Neural progenitor cell (in vitro differentiated cells): ENCODE data around the gene TRPM1. TPM values are rescaled to one million over a fixed set of nuclear protein-coding genes. Genes with fewer than 3 reads are reported as not detected.

ENCODE experiments used
- DNase-seq: peaks from one replicate; pipeline ENCODE4 v3.0.0-alpha.2; 2016; ENCODE audit warnings: low spot score
- H2AFZ ChIP-seq: fragments of 200-600 bp; sonication (generic); replicated peaks from 2 replicates; pipeline ENCODE4 v1.6.1; 2016; ENCODE audit warnings: antibody characterized with exemption
- H3F3A ChIP-seq: fragments of 200-600 bp; sonication (generic); 2 replicates; pipeline ENCODE4 v1.6.1; 2016; ENCODE audit warnings: antibody characterized with exemption, low read depth
- H3K27ac ChIP-seq: fragments of 200-600 bp; sonication (generic); 2 replicates; pipeline ENCODE4 v1.5.1; 2016; ENCODE audit warnings: mild to moderate bottlenecking
- H3K27me3 ChIP-seq: fragments of 200-600 bp; sonication (generic); 2 replicates; pipeline ENCODE4 v1.6.1; 2016; ENCODE audit warnings: mild to moderate bottlenecking, moderate library complexity
- H3K36me3 ChIP-seq: fragments of 200-600 bp; sonication (generic); 2 replicates; pipeline ENCODE4 v1.5.1; 2016
- H3K4me1 ChIP-seq: fragments of 200-600 bp; sonication (generic); 2 replicates; pipeline ENCODE4 v1.6.1; 2016; ENCODE audit warnings: mixed run types
- H3K4me2 ChIP-seq: fragments of 200-600 bp; sonication (generic); 2 replicates; pipeline ENCODE4 v1.6.1; 2016
- H3K4me3 ChIP-seq: fragments of 200-600 bp; sonication (generic); 2 replicates; pipeline ENCODE4 v1.5.1; 2016
- H3K79me2 ChIP-seq: fragments of 200-600 bp; sonication (generic); 2 replicates; pipeline ENCODE4 v1.6.1; 2016; ENCODE audit warnings: low read depth
- H3K9ac ChIP-seq: fragments of 200-600 bp; sonication (generic); 2 replicates; pipeline ENCODE4 v1.6.1; 2016
- H3K9me3 ChIP-seq: fragments of 200-600 bp; sonication (generic); 2 replicates; pipeline ENCODE4 v1.5.1; 2016; ENCODE audit warnings: low read depth
- H4K20me1 ChIP-seq: fragments of 200-600 bp; sonication (generic); 2 replicates; pipeline ENCODE4 v1.6.1; 2016; ENCODE audit warnings: low read depth
- H3K27ac Mint-ChIP-seq: 3 replicates; pipeline ENCODE4 v1.8.0; 2021; ENCODE audit warnings: mixed read lengths
- H3K27me3 Mint-ChIP-seq: 2 replicates; pipeline ENCODE4 v1.8.0; 2022; ENCODE audit warnings: low read depth, mild to moderate bottlenecking, inconsistent platforms, moderate library complexity, mixed read lengths; ENCODE audit not compliant: insufficient read depth
- H3K36me3 Mint-ChIP-seq: 3 replicates; pipeline ENCODE4 v1.8.0; 2021; ENCODE audit warnings: mixed read lengths
- H3K4me1 Mint-ChIP-seq: 3 replicates; pipeline ENCODE4 v1.8.0; 2021; ENCODE audit warnings: mixed read lengths
- H3K4me3 Mint-ChIP-seq: 3 replicates; pipeline ENCODE4 v1.8.0; 2021; ENCODE audit warnings: mild to moderate bottlenecking, moderate library complexity, mixed read lengths
- H3K9me3 Mint-ChIP-seq: 3 replicates; pipeline ENCODE4 v1.8.0; 2020; ENCODE audit warnings: mixed read lengths
- CTCF ChIP-seq: fragments of 200-600 bp; sonication (generic); IDR thresholded peaks from 2 replicates; pipeline ENCODE4 v1.5.1; 2017; ENCODE audit warnings: antibody characterized with exemption, mild to moderate bottlenecking
- EZH2 ChIP-seq: fragments of 200-600 bp; sonication (generic); IDR thresholded peaks from 2 replicates; pipeline ENCODE4 v1.6.1; 2017; ENCODE audit warnings: antibody characterized with exemption, mild to moderate bottlenecking, moderate library complexity
- EZH2phosphoT487 ChIP-seq: fragments of 200-600 bp; sonication (generic); IDR thresholded peaks from 2 replicates; pipeline ENCODE4 v1.6.1; 2017; ENCODE audit warnings: antibody characterized with exemption
- total RNA-seq: library from RNA; depleted of rRNA; stranded (reverse); fragments of >200 nt; gene quantifications from 2 replicates; pipeline ENCODE4 v1.2.3, GENCODE V29; 2015; ENCODE audit warnings: low replicate concordance

Gene TRPM1
- total RNA-seq, 1 donor from 2014 or later: not detected

- no peaks in the 10 kb centered on the region for H3F3A ChIP-seq
- Mint-ChIP-seq H3K27ac (no peak overlapping the region), H3K4me3 (no peak overlapping the region), H3K4me1 (no peaks in the 10 kb centered on the region), H3K27me3 (no peaks in the 10 kb centered on the region), H3K9me3 (peaks cover 2% of the 10 kb centered on the region), H3K36me3 (no peaks in the 10 kb centered on the region)
- H3K4me2 ChIP-seq: no peak overlapping the region
- no peak overlapping the region for H3K4me3 ChIP-seq
- H3K79me2 ChIP-seq: no peaks in the 10 kb centered on the region
- H3K4me1 ChIP-seq: no peaks in the 10 kb centered on the region
- no peak for DNase-seq
- no peak overlapping the region for H3K9ac ChIP-seq
- no peaks in the 10 kb centered on the region for H3K36me3 ChIP-seq
- no peak overlapping the region for H2AFZ ChIP-seq
- H3K9me3 ChIP-seq: no peaks in the 10 kb centered on the region
- TF ChIP-seq CTCF: no peak
- TF ChIP-seq EZH2phosphoT487: no peak
- TF ChIP-seq EZH2: no peak
- no peaks in the 10 kb centered on the region for H3K27me3 ChIP-seq
- H3K27ac ChIP-seq: no peak overlapping the region
- H4K20me1 ChIP-seq: no peaks in the 10 kb centered on the region
Observed at GRCh38 chr15:31040611-31041010, 60.9 kb downstream of the TRPM1 start.

GRCh38 chr15:31039961-31040360, 61.6 kb downstream of the TRPM1 start:
- H3K4me3 ChIP-seq: no peak overlapping the region
- H3K9me3 ChIP-seq: no peaks in the 10 kb centered on the region
- no peaks in the 10 kb centered on the region for H3K4me1 ChIP-seq
- H4K20me1 ChIP-seq: no peaks in the 10 kb centered on the region
- no peaks in the 10 kb centered on the region for H3K36me3 ChIP-seq
- H3K27me3 ChIP-seq: no peaks in the 10 kb centered on the region
- no peak for TF ChIP-seq EZH2phosphoT487
- TF ChIP-seq CTCF: no peak
- TF ChIP-seq EZH2: no peak
- H3K4me2 ChIP-seq: no peak overlapping the region
- H3K27ac ChIP-seq: no peak overlapping the region
- Mint-ChIP-seq H3K27ac (no peak overlapping the region), H3K4me1 (no peaks in the 10 kb centered on the region), H3K36me3 (no peaks in the 10 kb centered on the region), H3K27me3 (no peaks in the 10 kb centered on the region), H3K4me3 (no peak overlapping the region), H3K9me3 (peaks cover 2% of the 10 kb centered on the region)
- no peak overlapping the region for H3K9ac ChIP-seq
- H2AFZ ChIP-seq: no peak overlapping the region
- no peak for DNase-seq
- no peaks in the 10 kb centered on the region for H3F3A ChIP-seq
- H3K79me2 ChIP-seq: no peaks in the 10 kb centered on the region

- Mint-ChIP-seq H3K27ac (no peak overlapping the region), H3K27me3 (no peaks in the 10 kb centered on the region), H3K4me1 (no peaks in the 10 kb centered on the region), H3K36me3 (no peaks in the 10 kb centered on the region), H3K4me3 (no peak overlapping the region), H3K9me3 (peaks cover 2% of the 10 kb centered on the region)
- Histone ChIP-seq H3K79me2 (no peaks in the 10 kb centered on the region), H3F3A (no peaks in the 10 kb centered on the region), H3K4me2 (no peak overlapping the region), H4K20me1 (no peaks in the 10 kb centered on the region), H3K4me3 (no peak overlapping the region), H3K27ac (no peak overlapping the region), H3K4me1 (no peaks in the 10 kb centered on the region), H3K9me3 (no peaks in the 10 kb centered on the region), H2AFZ (no peak overlapping the region), H3K9ac (no peak overlapping the region), H3K36me3 (no peaks in the 10 kb centered on the region), H3K27me3 (no peaks in the 10 kb centered on the region)
- no peak for DNase-seq
- TF ChIP-seq EZH2 (no peak), CTCF (no peak), EZH2phosphoT487 (no peak)
Observed at GRCh38 chr15:31037731-31038477, 63.6 kb downstream of the TRPM1 start.
